A549 treated with GW870086 at 1 μM for 4 hours (cell line): ENCODE data around the gene CDK17. TPM values are rescaled to one million over a fixed set of nuclear protein-coding genes. Genes with fewer than 3 reads are reported as not detected.

Experiments
- total RNA-seq: library from RNA; stranded (reverse); fragments of 200-300 nt; extraction: Qiagen RNA extraction; gene quantifications from 5 replicates; pipeline ENCODE4 v1.2.3, GENCODE V29; 2022; ENCODE audit warnings: low read depth

CDK17 gene
- 11.0 to 16.9 TPM (median 13.6 TPM) in 5 replicates for total RNA-seq

GRCh38 chr12:96399919-96400630 is at the start of gene CDK17:
TSS of gene CDK17 (minus strand) at chr12:96400439. CDS start at chr12:96334836, 65,603 bp downstream.

Other genes starting within 250 kb of the CDK17 start
- gene ELK3, start 206.1 kb downstream of the CDK17 start, total RNA-seq = 50.9 to 68.5 TPM (median 64.4 TPM) in 5 replicates
- 0.79 to 1.4 TPM (median 1.2 TPM) in 5 replicates for gene CFAP54, start 89.1 kb upstream of the CDK17 start, total RNA-seq